Stimulated activated CD4-positive, alpha-beta T cell treated with anti-CD3 and anti-CD28 coated beads, Interleukin-12 subunit alpha, Interleukin-12 subunit beta, amount 100 ng/mL, for 4 hours (primary cell): ENCODE measurements around the gene LRRC8E.

Experiments
- DNase-seq: peaks from one replicate; pipeline ENCODE4 v3.0.0-alpha.2; 2020

The LRRC8E gene

GRCh38 chr19:7868671-7869452 is 19.4 kb upstream of the LRRC8E start:
- DNase-seq = peak; percentile 81

GRCh38 chr19:7869453-7869909 is 18.8 kb upstream of the LRRC8E start:
- peak; percentile 79 for DNase-seq

GRCh38 chr19:7869910-7870511 is 18.3 kb upstream of the LRRC8E start:
- DNase-seq = peak; percentile 45

- DNase-seq = no peak
Measured at GRCh38 chr19:7870571-7871436, 17.5 kb upstream of the LRRC8E start.

GRCh38 chr19:7871437-7872305 is 16.6 kb upstream of the LRRC8E start:
- DNase-seq = peak; percentile 69

- DNase-seq = no peak
Measured at GRCh38 chr19:7872306-7873204, 15.8 kb upstream of the LRRC8E start.

- no peak for DNase-seq
Measured at GRCh38 chr19:7873304-7874075, 14.8 kb upstream of the LRRC8E start.

- DNase-seq = no peak
Measured at GRCh38 chr19:7874076-7874896, 14.0 kb upstream of the LRRC8E start, which contains the start of gene PRR36. Gene PRR36, minus strand, starts transcription at chr19:7874390. Its CDS starts 701 bp downstream, at chr19:7873689.

GRCh38 chr19:7874897-7875273 is 13.4 kb upstream of the LRRC8E start:
- no peak for DNase-seq

- no peak for DNase-seq
Measured at GRCh38 chr19:7877249-7877836, 11.0 kb upstream of the LRRC8E start.

- no peak for DNase-seq
Measured at GRCh38 chr19:7879111-7879807, 9.1 kb upstream of the LRRC8E start.

- no peak for DNase-seq
Measured at GRCh38 chr19:7879836-7880235, 8.5 kb upstream of the LRRC8E start.

- DNase-seq = no peak
Measured at GRCh38 chr19:7881910-7882309, 6.4 kb upstream of the LRRC8E start.

GRCh38 chr19:7883105-7883504 is 5.2 kb upstream of the LRRC8E start:
- DNase-seq = no peak

GRCh38 chr19:7883796-7884570 is 4.3 kb upstream of the LRRC8E start:
- DNase-seq = no peak

GRCh38 chr19:7885818-7886217 is 2.5 kb upstream of the LRRC8E start:
- no peak for DNase-seq

GRCh38 chr19:7887408-7888144 is 734 bp upstream of the LRRC8E start:
- DNase-seq = no peak
